ENCODE data around the gene PHACTR1. TPM values are rescaled to one million over a fixed set of nuclear protein-coding genes. Genes with fewer than 3 reads are reported as not detected.
"Not testable (repeated sequence)": the region's sequence is repeated elsewhere in the genome, so short reads cannot be mapped to it uniquely, and the experiment has no call there.

The PHACTR1 gene
- total RNA-seq, 2 experiments from 2014 or later, result 1.3 to 2.3 TPM

GRCh38 chr6:13124131-13124530 is 407.6 kb downstream of the PHACTR1 start:
- DNase-seq, result no peak
- intact Hi-C loops (cut with DNase I, micrococcal nuclease), result no loop called here
- H3K9me3 Mint-ChIP-seq, result no peaks in the 10 kb centered on the region
- TF ChIP-seq CTCF (IDR thresholded peaks at IDR 0.05), result no peak
- no peaks in the 10 kb centered on the region for H3K9me3 ChIP-seq (ENCODE audit: control insufficient read depth in 1 of 2, insufficient read depth in 1 of 2, low read length in 2 of 2)
- POLR2A ChIA-PET, result no interaction called here
- no peaks in the 10 kb centered on the region for H3K4me1 Mint-ChIP-seq (ENCODE audit: low read depth)
- H3K27ac Mint-ChIP-seq, result no peak overlapping the region
- H3K36me3 ChIP-seq (ENCODE audit: insufficient read depth, low read length), result no peaks in the 10 kb centered on the region
- no peaks in the 10 kb centered on the region for H3K36me3 Mint-ChIP-seq (ENCODE audit: low read depth)
- no peaks in the 10 kb centered on the region for H3K4me1 ChIP-seq (ENCODE audit: insufficient read depth, low read length)
- H3K4me3 ChIP-seq (ENCODE audit: low read length), result no peak overlapping the region
- peaks cover 33% of the 10 kb centered on the region for H3K27me3 Mint-ChIP-seq
- H3K27ac ChIP-seq (ENCODE audit: low read depth in 1 of 2, low read length in 2 of 2), result no peak overlapping the region
- ATAC-seq (ENCODE audit: poor library complexity), result no peak
- H3K4me3 Mint-ChIP-seq, result no peak overlapping the region
- CTCF ChIA-PET, result no interaction called here
- peaks cover 0 to 10% of the 10 kb centered on the region in 2 experiments for H3K27me3 ChIP-seq (ENCODE audit: control insufficient read depth in 1 of 2, insufficient read depth in 2 of 2, low read length in 2 of 2)

GRCh38 chr6:13125841-13126240 is 409.3 kb downstream of the PHACTR1 start:
- Mint-ChIP-seq H3K4me3 (no peak overlapping the region), H3K27ac (no peak overlapping the region), H3K9me3 (no peaks in the 10 kb centered on the region), H3K4me1 (ENCODE audit: low read depth) (no peaks in the 10 kb centered on the region), H3K36me3 (ENCODE audit: low read depth) (no peaks in the 10 kb centered on the region), H3K27me3 (peaks cover 31% of the 10 kb centered on the region)
- CTCF ChIA-PET, result no interaction called here
- DNase-seq (no peak), ATAC-seq (ENCODE audit: poor library complexity) (no peak)
- Histone ChIP-seq H3K27ac (ENCODE audit: low read depth in 1 of 2, low read length in 2 of 2) (no peak overlapping the region), H3K36me3 (ENCODE audit: insufficient read depth, low read length) (no peaks in the 10 kb centered on the region), H3K9me3 (ENCODE audit: control insufficient read depth in 1 of 2, insufficient read depth in 1 of 2, low read length in 2 of 2) (no peaks in the 10 kb centered on the region), H3K27me3 (ENCODE audit: control insufficient read depth in 1 of 2, insufficient read depth in 2 of 2, low read length in 2 of 2) (no peaks in the 10 kb centered on the region), H3K4me3 (ENCODE audit: low read length) (no peak overlapping the region), H3K4me1 (ENCODE audit: insufficient read depth, low read length) (no peaks in the 10 kb centered on the region)
- intact Hi-C loops (cut with DNase I, micrococcal nuclease), result no loop called here
- POLR2A ChIA-PET, result no interaction called here
- TF ChIP-seq CTCF (IDR thresholded peaks at IDR 0.05), result no peak

- Histone ChIP-seq H3K9me3 (ENCODE audit: control insufficient read depth in 1 of 2, insufficient read depth in 1 of 2, low read length in 2 of 2) (peaks cover 0 to 4% of the 10 kb centered on the region in 2 experiments), H3K27me3 (ENCODE audit: control insufficient read depth in 1 of 2, insufficient read depth in 2 of 2, low read length in 2 of 2) (no peaks in the 10 kb centered on the region), H3K4me1 (ENCODE audit: insufficient read depth, low read length) (no peaks in the 10 kb centered on the region), H3K36me3 (ENCODE audit: insufficient read depth, low read length) (no peaks in the 10 kb centered on the region), H3K27ac (ENCODE audit: low read depth in 1 of 2, low read length in 2 of 2) (no peak overlapping the region), H3K4me3 (ENCODE audit: low read length) (no peak overlapping the region)
- CTCF ChIA-PET, result no interaction called here
- TF ChIP-seq CTCF (IDR thresholded peaks at IDR 0.05), result no peak
- intact Hi-C loops (cut with DNase I, micrococcal nuclease), result no loop called here
- no peak overlapping the region for H3K27ac Mint-ChIP-seq
- DNase-seq (no peak), ATAC-seq (ENCODE audit: poor library complexity) (no peak)
- peaks cover 9% of the 10 kb centered on the region for H3K27me3 Mint-ChIP-seq
- no peaks in the 10 kb centered on the region for H3K9me3 Mint-ChIP-seq
- H3K36me3 Mint-ChIP-seq (ENCODE audit: low read depth), result no peaks in the 10 kb centered on the region
- H3K4me3 Mint-ChIP-seq, result no peak overlapping the region
- POLR2A ChIA-PET, result no interaction called here
- H3K4me1 Mint-ChIP-seq (ENCODE audit: low read depth), result no peaks in the 10 kb centered on the region
These were observed 415.5 kb downstream of the PHACTR1 start for GRCh38 chr6:13131935-13132661.

- intact Hi-C loops (cut with DNase I, micrococcal nuclease); H3K9me3 ChIP-seq (ENCODE audit: control insufficient read depth in 1 of 2, insufficient read depth in 1 of 2, low read length in 2 of 2); H3K9me3 Mint-ChIP-seq; H3K27me3 Mint-ChIP-seq; H3K4me3 Mint-ChIP-seq; H3K27ac ChIP-seq (ENCODE audit: low read depth in 1 of 2, low read length in 2 of 2); DNase-seq; H3K27me3 ChIP-seq (ENCODE audit: control insufficient read depth in 1 of 2, insufficient read depth in 2 of 2, low read length in 2 of 2); H3K4me3 ChIP-seq (ENCODE audit: low read length); H3K36me3 ChIP-seq (ENCODE audit: insufficient read depth, low read length); POLR2A ChIA-PET; ATAC-seq (ENCODE audit: poor library complexity); H3K36me3 Mint-ChIP-seq (ENCODE audit: low read depth); CTCF ChIA-PET; H3K4me1 ChIP-seq (ENCODE audit: insufficient read depth, low read length); H3K4me1 Mint-ChIP-seq (ENCODE audit: low read depth); H3K27ac Mint-ChIP-seq: not testable (repeated sequence)
These were observed 417.3 kb downstream of the PHACTR1 start for GRCh38 chr6:13133894-13134293.

Data from CD4-positive, alpha-beta T cell (primary cell).